IPS DF 6.9 (cell line): ENCODE data around the gene ADO.

Source experiments
- DNase-seq: peaks from one replicate; pipeline ENCODE4 v3.0.0-alpha.2; 2013; ENCODE audit warnings: low read depth, low spot score
- H3K27ac ChIP-seq: one replicate; pipeline ENCODE4 v1.5.1; 2013; ENCODE audit warnings: low read length, control low read depth
- H3K27me3 ChIP-seq: 2 replicates; pipeline ENCODE4 v1.6.1; 2013; ENCODE audit warnings: mild to moderate bottlenecking, low read length; ENCODE audit not compliant: control insufficient read depth, insufficient read depth
- H3K36me3 ChIP-seq: 2 replicates; pipeline ENCODE4 v1.6.1; 2013; ENCODE audit warnings: low read length; ENCODE audit not compliant: control insufficient read depth, insufficient read depth
- H3K4me1 ChIP-seq: 2 replicates; pipeline ENCODE4 v1.6.1; 2013; ENCODE audit warnings: low read length; ENCODE audit not compliant: control insufficient read depth, insufficient read depth
- H3K4me3 ChIP-seq: 2 replicates; pipeline ENCODE4 v1.5.1; 2013; ENCODE audit warnings: mild to moderate bottlenecking, low read length
- H3K9me3 ChIP-seq: 2 replicates; pipeline ENCODE4 v1.6.1; 2013; ENCODE audit warnings: low read length, inconsistent platforms; ENCODE audit not compliant: control insufficient read depth, insufficient read depth
- WGBS: extraction: QIAGEN DNeasy Blood & Tissue Kit; methylation state at CpG from one replicate; pipeline ENCODE4 v1.1.7; 2013; ENCODE audit warnings: mixed read lengths, missing lambda C conversion rate; ENCODE audit not compliant: insufficient read length, insufficient coverage; 5-methylcytosine and 5-hydroxymethylcytosine counted together

ADO gene

DNA sequence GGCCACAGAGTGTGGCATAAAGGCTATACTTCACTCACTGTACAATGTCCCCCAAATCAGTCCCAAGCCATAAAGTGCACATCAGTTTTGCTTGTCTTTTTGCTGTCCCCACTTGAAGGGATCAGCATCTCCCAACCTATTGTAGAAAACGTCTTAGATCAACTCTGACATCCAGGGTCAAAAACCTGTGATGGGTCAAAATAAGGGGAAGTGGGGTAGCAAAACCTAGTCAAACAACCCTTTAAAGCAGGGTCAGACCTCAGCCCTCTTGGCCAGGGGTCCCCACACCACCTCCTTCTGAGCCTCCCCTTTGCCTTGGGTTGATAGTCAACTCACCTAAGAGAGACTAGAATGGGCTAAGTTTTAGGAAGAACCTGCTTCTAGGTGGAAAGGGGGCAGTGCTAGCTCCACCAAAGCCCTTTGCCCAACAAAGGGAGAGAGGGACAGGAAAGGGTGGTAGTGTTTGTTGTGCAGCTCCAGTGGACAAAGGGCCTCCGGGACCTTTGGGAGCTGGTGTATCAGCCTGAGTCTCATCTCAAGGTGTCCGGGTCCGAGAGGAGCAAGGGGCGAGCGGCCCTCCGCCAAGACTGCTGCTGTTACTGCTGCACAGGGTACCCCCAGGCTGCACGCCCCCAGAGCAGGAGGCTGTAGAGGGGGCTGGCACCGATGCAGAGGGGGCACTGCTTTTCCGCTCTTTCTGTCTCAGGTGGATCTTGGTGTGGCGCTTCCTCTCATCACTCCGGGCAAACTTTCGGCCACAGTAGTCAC, 8.3 kb downstream of the ADO start:
- H3K27me3 ChIP-seq, result peaks cover 24% of the 10 kb centered on the region
- H3K36me3 ChIP-seq, result no peaks in the 10 kb centered on the region
- no peak overlapping the region for H3K4me3 ChIP-seq
- WGBS, result no CpG with 5 or more reads among the region's 13 CpGs
- no peak for DNase-seq
- H3K9me3 ChIP-seq, result no peaks in the 10 kb centered on the region
- H3K4me1 ChIP-seq, result no peaks in the 10 kb centered on the region; the same call in 1 of the 2 replicates
- no peak overlapping the region for H3K27ac ChIP-seq

DNA sequence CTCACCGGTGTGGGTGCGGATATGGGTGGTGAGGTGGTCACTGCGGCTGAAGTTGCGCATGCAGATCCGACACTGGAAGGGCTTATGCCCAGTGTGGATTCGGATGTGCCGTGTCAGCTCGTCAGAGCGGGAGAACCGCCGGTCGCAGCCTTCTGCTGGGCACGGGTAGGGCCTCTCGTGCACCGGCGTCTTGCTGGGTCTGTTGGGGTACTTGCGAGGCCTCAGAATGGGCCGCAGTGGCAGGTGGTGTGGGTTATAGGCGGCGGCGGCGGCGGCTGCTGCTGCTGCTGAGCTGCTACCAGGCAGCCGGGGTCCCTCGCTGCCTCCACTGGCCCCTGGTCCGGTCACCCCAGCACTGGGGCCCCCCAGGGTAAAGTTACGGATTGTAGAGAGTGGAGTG, 8.9 kb downstream of the ADO start:
- H3K27me3 ChIP-seq, result peaks cover 24% of the 10 kb centered on the region
- no peaks in the 10 kb centered on the region; the same call in 1 of the 2 replicates for H3K4me1 ChIP-seq
- no peaks in the 10 kb centered on the region for H3K36me3 ChIP-seq
- H3K4me3 ChIP-seq, result no peak overlapping the region
- no CpG with 5 or more reads among the region's 27 CpGs for WGBS
- DNase-seq, result no peak
- no peak overlapping the region for H3K27ac ChIP-seq
- no peaks in the 10 kb centered on the region for H3K9me3 ChIP-seq

DNA sequence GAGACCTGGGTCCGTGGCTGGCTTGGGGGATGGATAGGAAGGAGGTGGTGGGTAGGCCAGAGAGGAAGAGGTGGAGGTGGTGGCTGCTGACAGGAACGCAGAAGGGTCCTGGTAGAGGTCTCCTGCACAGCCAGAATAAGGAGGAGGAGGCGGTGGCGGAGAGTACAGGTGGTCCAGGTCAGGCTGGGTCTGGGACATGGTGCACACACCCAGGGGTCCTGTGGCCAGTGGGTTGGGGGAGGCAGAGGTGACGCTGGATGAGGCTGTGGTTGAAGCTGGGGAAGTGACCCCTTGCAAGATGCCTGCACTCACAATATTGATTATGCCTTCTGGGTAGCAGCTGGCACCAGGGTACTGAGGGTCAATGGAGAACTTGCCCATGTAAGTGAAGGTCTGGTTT, 9.5 kb downstream of the ADO start:
- H3K27ac ChIP-seq, result no peak overlapping the region
- H3K4me3 ChIP-seq, result no peak overlapping the region
- H3K27me3 ChIP-seq, result peaks cover 24% of the 10 kb centered on the region
- H3K36me3 ChIP-seq, result no peaks in the 10 kb centered on the region
- no peaks in the 10 kb centered on the region for H3K9me3 ChIP-seq
- DNase-seq, result no peak
- no CpG with 5 or more reads among the region's 5 CpGs for WGBS
- H3K4me1 ChIP-seq, result no peaks in the 10 kb centered on the region; the same call in 1 of the 2 replicates

DNA sequence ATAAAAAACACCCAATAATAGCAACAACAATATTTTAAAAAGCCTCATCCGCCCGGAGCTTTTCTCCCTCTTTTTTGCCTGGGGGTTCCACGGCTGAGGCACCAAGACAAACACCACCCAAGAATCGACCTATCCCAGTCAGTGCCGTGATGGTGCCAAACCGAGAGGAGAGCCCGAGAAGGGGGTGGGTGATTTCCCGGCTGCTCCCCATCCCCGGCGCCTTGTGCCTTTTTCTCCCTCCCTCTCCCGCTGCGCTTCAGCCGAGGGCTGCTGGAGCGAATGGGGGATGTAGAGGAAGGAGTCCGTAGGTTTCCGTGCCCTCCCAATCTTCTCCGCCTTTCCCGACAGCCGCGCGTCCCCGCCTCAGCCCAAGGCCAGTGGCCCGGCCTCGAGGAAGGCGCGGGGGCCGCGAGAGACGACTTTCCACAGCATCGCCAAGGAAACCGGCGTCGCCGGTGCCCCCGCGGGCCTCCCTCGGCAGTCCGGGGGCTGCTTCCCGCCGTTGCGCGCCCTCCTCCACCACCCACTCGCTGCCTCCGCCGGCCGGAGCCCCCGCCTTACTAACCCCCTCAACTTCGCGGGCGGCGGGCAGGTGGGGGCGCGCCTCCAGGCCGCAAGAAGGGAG, 10.3 kb downstream of the ADO start:
- H3K4me3 ChIP-seq, result peak overlapping the region; percentile 88; the same call in 1 of the 2 replicates
- no peaks in the 10 kb centered on the region for H3K36me3 ChIP-seq

DNA sequence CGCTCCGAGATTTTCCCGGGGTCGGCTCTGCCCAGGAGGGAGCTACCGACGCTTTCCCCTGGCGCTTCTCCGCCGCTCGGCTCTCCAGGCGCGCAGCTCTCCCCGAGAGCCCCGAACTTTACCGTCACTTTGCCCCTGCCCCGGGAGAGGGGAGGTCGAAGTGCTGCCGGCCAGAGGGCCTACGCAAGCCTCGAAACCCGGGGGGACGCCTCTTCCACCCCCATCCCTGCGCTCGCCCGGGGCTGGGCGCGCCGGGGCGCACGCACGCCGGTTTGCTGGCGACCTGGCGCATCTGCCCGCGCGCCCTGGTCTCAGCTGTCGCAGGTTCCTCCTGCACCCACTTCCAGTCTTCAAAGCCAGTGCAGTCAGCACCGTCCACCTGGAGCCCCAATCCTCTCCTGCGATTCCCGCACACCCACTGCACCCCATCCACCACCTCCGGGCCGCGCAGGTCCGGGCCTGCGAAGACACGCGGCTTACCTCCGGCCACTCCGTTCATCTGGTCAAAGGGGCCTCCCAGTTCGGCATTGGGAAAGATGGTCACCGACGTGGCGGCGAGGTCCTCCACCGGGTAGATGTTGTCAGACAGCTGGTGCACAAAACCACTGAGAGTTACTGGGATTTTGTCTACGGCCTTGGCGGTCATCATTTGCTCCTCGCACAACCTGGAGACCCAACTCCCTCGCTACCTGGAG, 11.0 kb downstream of the ADO start:
- H3K27me3 ChIP-seq, result peaks cover 32% of the 10 kb centered on the region
- H3K4me3 ChIP-seq, result peak overlapping the region; percentile 88; the same call in 1 of the 2 replicates
- no peak overlapping the region for H3K27ac ChIP-seq
- DNase-seq, result no peak
- no CpG with 5 or more reads among the region's 60 CpGs for WGBS
- H3K4me1 ChIP-seq, result peaks cover 2% of the 10 kb centered on the region
- H3K36me3 ChIP-seq, result no peaks in the 10 kb centered on the region
- H3K9me3 ChIP-seq, result no peaks in the 10 kb centered on the region

More for the DNA sequence above, 10.3 kb downstream of the ADO start:
- peaks cover 2% of the 10 kb centered on the region for H3K4me1 ChIP-seq
- DNase-seq, result no peak
- no peak overlapping the region for H3K27ac ChIP-seq
- no peaks in the 10 kb centered on the region for H3K9me3 ChIP-seq
- peaks cover 32% of the 10 kb centered on the region for H3K27me3 ChIP-seq
- WGBS, result no CpG with 5 or more reads among the region's 54 CpGs

DNA sequence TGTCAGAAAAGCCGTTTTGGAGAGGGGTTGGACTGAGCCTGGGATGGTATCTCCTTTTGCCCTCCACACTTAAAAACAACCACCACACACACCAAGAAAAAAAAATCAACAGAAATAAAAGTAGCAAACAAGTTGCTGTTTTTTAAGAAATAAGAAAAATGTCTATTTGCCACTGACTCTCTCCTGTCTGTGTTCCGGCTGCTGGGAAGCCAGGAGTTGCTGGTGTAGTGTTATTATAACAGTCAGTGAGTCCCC, 11.5 kb downstream of the ADO start:
- peak overlapping the region; percentile 88; the same call in 1 of the 2 replicates for H3K4me3 ChIP-seq
- H3K36me3 ChIP-seq, result no peaks in the 10 kb centered on the region
- whole genome bisulfite sequencing, result no CpG with 5 or more reads among the region's 2 CpGs
- H3K27ac ChIP-seq, result no peak overlapping the region
- H3K4me1 ChIP-seq, result peaks cover 2% of the 10 kb centered on the region
- peaks cover 32% of the 10 kb centered on the region for H3K27me3 ChIP-seq
- DNase-seq, result no peak
- H3K9me3 ChIP-seq, result no peaks in the 10 kb centered on the region

DNA sequence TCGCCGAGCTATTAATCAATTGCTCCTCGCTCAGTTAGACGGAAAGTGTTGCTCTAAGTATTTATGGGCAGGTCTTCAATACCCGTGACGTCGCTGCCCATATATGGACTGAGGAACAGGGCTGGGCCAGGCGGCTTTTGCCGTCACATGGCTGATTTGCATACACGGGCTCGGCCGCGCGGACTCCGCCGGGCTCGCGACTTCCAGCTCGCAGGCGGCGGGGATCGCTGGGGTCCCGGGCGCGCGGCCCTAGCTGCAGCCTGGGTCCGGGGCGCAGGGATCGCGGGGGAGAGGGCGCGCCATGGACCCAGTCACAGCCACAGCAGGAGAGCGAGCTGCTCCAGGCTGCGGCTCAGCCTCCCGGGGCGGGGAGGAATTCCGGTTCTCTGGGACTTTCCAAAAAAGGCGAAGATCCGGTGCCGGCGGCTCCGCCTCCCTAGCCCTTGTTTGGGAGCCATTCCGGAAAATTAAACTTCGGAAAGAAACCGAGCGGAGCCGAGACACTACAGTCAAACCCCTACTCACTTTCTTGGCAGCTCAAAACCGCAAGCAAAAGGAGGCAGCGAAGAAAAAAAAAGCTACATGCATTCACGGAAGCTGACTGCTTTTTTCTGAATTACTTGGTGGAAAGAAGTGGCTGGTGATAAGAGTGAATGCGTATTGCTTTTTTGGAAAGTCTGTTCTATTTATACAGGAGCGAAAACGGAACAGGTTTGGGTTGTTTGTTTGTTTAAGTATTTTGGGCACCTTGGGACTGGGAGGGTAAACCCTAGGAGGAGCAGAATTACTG, 12.0 kb downstream of the ADO start, which contains the start of gene EGR2:
EGR2 (minus strand) TSS at position 36 of the 790 bp plus-strand sequence. CDS start 337 bp downstream, outside the sequence.
- no peak within 1 kb of the TSS for H3K27ac ChIP-seq
- H3K4me1 ChIP-seq, result peaks cover 2% of the 10 kb centered on the region
- H3K9me3 ChIP-seq, result no peaks in the 10 kb centered on the region
- H3K4me3 ChIP-seq, result peak within 1 kb of the TSS; percentile 88; the same call in 1 of the 2 replicates
- no CpG with 5 or more reads among the region's 53 CpGs for WGBS
- no peaks in the 10 kb centered on the region for H3K36me3 ChIP-seq
- DNase-seq, result peak; percentile 76
- peaks cover 32% of the 10 kb centered on the region for H3K27me3 ChIP-seq

DNA sequence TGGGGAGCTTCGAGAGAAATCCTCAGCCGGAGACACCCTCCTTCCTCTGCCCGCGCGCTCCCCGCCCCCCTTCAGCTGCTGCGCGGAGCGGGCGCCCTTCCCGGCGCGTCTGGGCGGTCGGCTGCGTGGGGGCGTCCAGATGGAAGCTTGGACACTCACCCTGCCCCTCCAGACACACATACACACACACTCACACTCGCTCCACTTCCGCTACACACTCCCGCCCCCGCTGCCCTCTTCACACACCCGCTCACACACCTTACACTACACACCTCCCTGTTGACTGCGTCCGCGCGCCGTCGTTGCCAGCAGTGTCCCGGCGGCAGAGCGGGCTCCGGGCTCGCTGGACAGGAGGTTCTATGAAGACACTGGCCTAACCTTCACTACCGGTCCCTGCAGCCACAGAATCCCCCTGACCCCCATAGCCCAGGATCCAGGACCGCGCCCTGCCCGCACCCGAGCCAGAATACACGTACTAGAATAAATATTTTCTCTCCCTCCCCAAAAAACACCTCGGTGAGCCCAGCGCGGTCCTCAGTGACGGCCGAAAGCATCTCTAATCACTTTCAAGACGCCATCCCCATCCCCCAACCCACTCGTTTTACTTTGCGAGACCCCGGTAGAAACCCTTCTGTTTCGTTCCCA, 12.7 kb downstream of the ADO start:
- Histone ChIP-seq H3K9me3 (no peaks in the 10 kb centered on the region), H3K27me3 (peaks cover 32% of the 10 kb centered on the region), H3K36me3 (no peaks in the 10 kb centered on the region), H3K27ac (no peak overlapping the region), H3K4me1 (peaks cover 2% of the 10 kb centered on the region), H3K4me3 (peak overlapping the region; percentile 88; the same call in 1 of the 2 replicates)
- WGBS, result no CpG with 5 or more reads among the region's 49 CpGs
- no peak for DNase-seq

DNA sequence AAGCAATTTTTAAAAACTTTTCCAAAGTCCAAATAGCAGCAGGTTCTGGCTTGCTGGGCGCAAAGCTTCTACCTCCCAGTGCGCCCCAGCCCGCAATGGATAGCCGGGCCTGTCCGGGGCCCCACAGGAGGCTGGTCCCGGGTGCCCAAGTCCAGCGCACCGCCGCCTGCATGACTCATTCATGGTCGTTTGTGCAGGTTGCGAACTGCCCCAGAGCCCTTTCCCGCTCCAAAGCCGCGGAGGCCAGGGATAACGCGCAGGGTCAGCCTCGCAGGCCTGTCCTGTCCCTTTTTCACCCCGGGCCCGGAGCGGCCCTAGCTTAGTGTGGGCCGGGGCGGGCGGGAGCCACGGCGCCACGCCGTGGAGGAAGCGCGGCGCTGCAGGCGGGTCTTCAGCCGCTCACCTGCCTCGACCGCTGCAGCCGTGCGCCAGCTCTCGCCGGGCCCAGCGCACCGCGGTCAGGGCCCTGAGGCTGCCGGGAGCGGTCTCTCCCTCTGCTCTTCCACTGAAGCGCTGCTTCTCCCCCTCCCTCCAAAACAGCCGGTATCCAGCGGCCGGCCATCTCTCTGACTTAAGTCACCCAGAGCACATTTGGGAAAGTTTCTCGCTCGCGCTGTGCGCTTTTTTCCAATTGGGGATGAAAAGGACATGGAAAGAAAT, 13.4 kb downstream of the ADO start:
- WGBS, result no CpG with 5 or more reads among the region's 51 CpGs
- peaks cover 2% of the 10 kb centered on the region for H3K4me1 ChIP-seq
- H3K27ac ChIP-seq, result no peak overlapping the region
- no peaks in the 10 kb centered on the region for H3K9me3 ChIP-seq
- peaks cover 32% of the 10 kb centered on the region for H3K27me3 ChIP-seq
- H3K4me3 ChIP-seq, result peak overlapping the region; percentile 88; the same call in 1 of the 2 replicates
- DNase-seq, result peak; percentile 66
- no peaks in the 10 kb centered on the region for H3K36me3 ChIP-seq
